HEK293 (cell line): Measurements from ENCODE around the gene DUT.

ENCODE experiments used
- GLI2 ChIP-seq: fragments of 450-650 bp; formaldehyde crosslinking; IDR thresholded peaks from 2 replicates; pipeline ENCODE4; 2017; ENCODE audit warnings: missing biosample characterization, missing genetic modification characterization, low read depth, borderline replicate concordance
- GLI4 ChIP-seq: fragments of 450-650 bp; formaldehyde crosslinking; IDR thresholded peaks from 2 replicates; pipeline ENCODE4 v1.5.1; 2016; ENCODE audit warnings: missing biosample characterization, missing genetic modification characterization
- KLF1 ChIP-seq: fragments of 450-650 bp; formaldehyde crosslinking; IDR thresholded peaks from 2 replicates; pipeline ENCODE4 v1.5.1; 2016; ENCODE audit warnings: missing biosample characterization, missing genetic modification characterization
- KLF7 ChIP-seq: fragments of 450-650 bp; formaldehyde crosslinking; IDR thresholded peaks from 2 replicates; pipeline ENCODE4 v1.5.1; 2016; ENCODE audit warnings: missing biosample characterization, missing genetic modification characterization, borderline replicate concordance
- SP3 ChIP-seq: fragments of 450-650 bp; formaldehyde crosslinking; IDR thresholded peaks from 2 replicates; pipeline ENCODE4 v1.5.1; 2016; ENCODE audit warnings: missing biosample characterization, missing genetic modification characterization
- ZIC2 ChIP-seq: fragments of 450-650 bp; formaldehyde crosslinking; IDR thresholded peaks from 2 replicates; pipeline ENCODE4 v1.5.1; 2016; ENCODE audit warnings: missing biosample characterization, missing genetic modification characterization
- ZNF274 ChIP-seq, 2 experiments: fragments of 200-500 bp in 1 of 2; fragments of 450-650 bp in 1 of 2; sonication (Bioruptor generic) in 1 of 2; formaldehyde crosslinking in 1 of 2; IDR thresholded peaks; 2 replicates each; pipeline versions ENCODE4 v1.5.1 to v1.6.1; 2014 to 2016; ENCODE audit warnings: borderline replicate concordance in 1 of 2, inconsistent platforms in 1 of 2, low read length in 1 of 2, missing biosample characterization in 1 of 2, missing genetic modification characterization in 1 of 2
- ZNF341 ChIP-seq: fragments of 450-650 bp; formaldehyde crosslinking; IDR thresholded peaks from 2 replicates; pipeline ENCODE4; 2016; ENCODE audit warnings: low read depth, missing biosample characterization, missing genetic modification characterization
- ZNF416 ChIP-seq: fragments of 450-650 bp; formaldehyde crosslinking; IDR thresholded peaks from 2 replicates; pipeline ENCODE4 v1.5.1; 2016; ENCODE audit warnings: missing biosample characterization, missing genetic modification characterization
- ZNF548 ChIP-seq: fragments of 450-650 bp; formaldehyde crosslinking; IDR thresholded peaks from 2 replicates; pipeline ENCODE4 v1.5.1; 2016; ENCODE audit warnings: missing biosample characterization, missing genetic modification characterization
- ZNF621 ChIP-seq: fragments of 450-650 bp; formaldehyde crosslinking; IDR thresholded peaks from 2 replicates; pipeline ENCODE4 v1.5.1; 2017; ENCODE audit warnings: missing biosample characterization, missing genetic modification characterization
- TF ChIP-seq, protein P1 (sequence below): fragments of 450-650 bp; formaldehyde crosslinking; IDR thresholded peaks from 2 replicates; pipeline ENCODE4 v1.5.1; 2016; ENCODE audit warnings: missing biosample characterization, missing genetic modification characterization
- TF ChIP-seq, protein P2 (sequence below): fragments of 450-650 bp; formaldehyde crosslinking; IDR thresholded peaks from 2 replicates; pipeline ENCODE4 v1.5.1; 2017; ENCODE audit warnings: missing biosample characterization, missing genetic modification characterization
- TF ChIP-seq, protein P3 (sequence below): fragments of 450-650 bp; formaldehyde crosslinking; IDR thresholded peaks from 2 replicates; pipeline ENCODE4 v1.5.1; 2016; ENCODE audit warnings: missing biosample characterization, missing genetic modification characterization
- TF ChIP-seq, protein P4 (sequence below): fragments of 450-650 bp; formaldehyde crosslinking; IDR thresholded peaks from 2 replicates; pipeline ENCODE4 v1.5.1; 2017; ENCODE audit warnings: missing biosample characterization, missing genetic modification characterization
- TF ChIP-seq, protein P5 (sequence below): fragments of 450-650 bp; formaldehyde crosslinking; IDR thresholded peaks from 2 replicates; pipeline ENCODE4 v1.5.1; 2016; ENCODE audit warnings: missing biosample characterization, missing genetic modification characterization, borderline replicate concordance
- TF ChIP-seq, protein P6 (sequence below): fragments of 450-650 bp; formaldehyde crosslinking; IDR thresholded peaks from 2 replicates; pipeline ENCODE4 v1.5.1; 2016; ENCODE audit warnings: missing biosample characterization, missing genetic modification characterization
- TF ChIP-seq, protein P7 (sequence below): fragments of 450-650 bp; formaldehyde crosslinking; IDR thresholded peaks from 2 replicates; pipeline ENCODE4 v1.5.1; 2016; ENCODE audit warnings: missing biosample characterization, missing genetic modification characterization
- TF ChIP-seq, protein P8 (sequence below): fragments of 450-650 bp; formaldehyde crosslinking; conservative IDR thresholded peaks from 2 replicates; pipeline ENCODE4 v1.5.1; 2016; ENCODE audit warnings: low read depth, missing biosample characterization, missing genetic modification characterization

Gene DUT

DNA sequence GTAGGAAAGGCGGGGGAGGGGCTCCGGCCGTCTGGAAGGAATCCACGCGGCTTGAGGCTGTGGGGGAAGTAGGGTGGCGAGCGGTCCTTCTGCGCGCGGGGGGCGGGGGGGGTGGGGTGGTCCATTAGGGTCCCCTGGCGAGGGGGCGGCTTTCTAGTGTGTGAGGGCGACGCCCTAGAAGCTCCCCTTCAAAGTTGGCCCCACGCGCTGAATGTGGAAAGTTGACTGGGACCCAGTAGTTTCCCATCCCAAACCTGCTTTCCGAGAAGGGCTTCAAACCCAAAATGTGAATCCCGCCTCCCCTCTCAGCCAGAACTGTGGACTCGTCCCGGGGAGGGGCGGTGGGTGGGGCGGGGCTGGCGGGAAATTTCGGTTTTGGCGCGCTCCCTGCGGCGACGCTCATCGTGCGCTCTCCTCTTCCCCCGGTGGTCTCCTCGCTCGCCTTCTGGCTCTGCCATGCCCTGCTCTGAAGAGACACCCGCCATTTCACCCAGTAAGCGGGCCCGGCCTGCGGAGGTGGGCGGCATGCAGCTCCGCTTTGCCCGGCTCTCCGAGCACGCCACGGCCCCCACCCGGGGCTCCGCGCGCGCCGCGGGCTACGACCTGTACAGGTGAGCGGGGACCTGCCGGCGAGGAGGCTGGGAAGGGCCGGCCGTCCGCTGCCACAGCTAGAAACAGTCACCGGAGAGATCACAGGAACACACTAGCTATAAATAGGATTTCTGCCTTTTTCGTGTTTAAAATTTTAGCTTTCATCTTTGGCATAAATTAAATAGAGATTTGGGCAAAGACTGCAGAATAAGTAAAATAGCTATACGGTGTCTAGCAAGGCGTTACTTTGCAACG, 790 bp downstream of the DUT start (continued):
- peak; percentile 87; the same call in 1 of the 2 replicates for TF ChIP-seq KLF7 (tag by site-specific recombination)
- TF ChIP-seq, protein P1, sequence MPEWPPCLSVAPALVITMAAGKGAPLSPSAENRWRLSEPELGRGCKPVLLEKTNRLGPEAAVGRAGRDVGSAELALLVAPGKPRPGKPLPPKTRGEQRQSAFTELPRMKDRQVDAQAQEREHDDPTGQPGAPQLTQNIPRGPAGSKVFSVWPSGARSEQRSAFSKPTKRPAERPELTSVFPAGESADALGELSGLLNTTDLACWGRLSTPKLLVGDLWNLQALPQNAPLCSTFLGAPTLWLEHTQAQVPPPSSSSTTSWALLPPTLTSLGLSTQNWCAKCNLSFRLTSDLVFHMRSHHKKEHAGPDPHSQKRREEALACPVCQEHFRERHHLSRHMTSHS = no peak
- no peak for TF ChIP-seq ZNF621 (tag by site-specific recombination)
- TF ChIP-seq, protein P2, sequence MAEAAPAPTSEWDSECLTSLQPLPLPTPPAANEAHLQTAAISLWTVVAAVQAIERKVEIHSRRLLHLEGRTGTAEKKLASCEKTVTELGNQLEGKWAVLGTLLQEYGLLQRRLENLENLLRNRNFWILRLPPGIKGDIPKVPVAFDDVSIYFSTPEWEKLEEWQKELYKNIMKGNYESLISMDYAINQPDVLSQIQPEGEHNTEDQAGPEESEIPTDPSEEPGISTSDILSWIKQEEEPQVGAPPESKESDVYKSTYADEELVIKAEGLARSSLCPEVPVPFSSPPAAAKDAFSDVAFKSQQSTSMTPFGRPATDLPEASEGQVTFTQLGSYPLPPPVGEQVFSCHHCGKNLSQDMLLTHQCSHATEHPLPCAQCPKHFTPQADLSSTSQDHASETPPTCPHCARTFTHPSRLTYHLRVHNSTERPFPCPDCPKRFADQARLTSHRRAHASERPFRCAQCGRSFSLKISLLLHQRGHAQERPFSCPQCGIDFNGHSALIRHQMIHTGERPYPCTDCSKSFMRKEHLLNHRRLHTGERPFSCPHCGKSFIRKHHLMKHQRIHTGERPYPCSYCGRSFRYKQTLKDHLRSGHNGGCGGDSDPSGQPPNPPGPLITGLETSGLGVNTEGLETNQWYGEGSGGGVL = no peak
- no peak for TF ChIP-seq GLI2 (tag by site-specific recombination)
- TF ChIP-seq GLI4 (tag by site-specific recombination) = no peak
- no peak for TF ChIP-seq ZNF548
- TF ChIP-seq, protein P3, sequence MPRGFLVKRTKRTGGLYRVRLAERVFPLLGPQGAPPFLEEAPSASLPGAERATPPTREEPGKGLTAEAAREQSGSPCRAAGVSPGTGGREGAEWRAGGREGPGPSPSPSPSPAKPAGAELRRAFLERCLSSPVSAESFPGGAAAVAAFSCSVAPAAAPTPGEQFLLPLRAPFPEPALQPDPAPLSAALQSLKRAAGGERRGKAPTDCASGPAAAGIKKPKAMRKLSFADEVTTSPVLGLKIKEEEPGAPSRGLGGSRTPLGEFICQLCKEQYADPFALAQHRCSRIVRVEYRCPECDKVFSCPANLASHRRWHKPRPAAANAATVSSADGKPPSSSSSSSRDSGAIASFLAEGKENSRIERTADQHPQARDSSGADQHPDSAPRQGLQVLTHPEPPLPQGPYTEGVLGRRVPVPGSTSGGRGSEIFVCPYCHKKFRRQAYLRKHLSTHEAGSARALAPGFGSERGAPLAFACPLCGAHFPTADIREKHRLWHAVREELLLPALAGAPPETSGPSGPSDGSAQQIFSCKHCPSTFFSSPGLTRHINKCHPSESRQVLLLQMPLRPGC (tag by site-specific recombination) = no peak
- TF ChIP-seq KLF1 (tag by site-specific recombination) = peak; percentile 72
- no peak for TF ChIP-seq ZNF274 (IDR thresholded peaks at IDR 0.05; ENCODE audit: low read length)
- TF ChIP-seq ZNF274 (tag by site-specific recombination; IDR thresholded peaks at IDR 0.05; ENCODE audit: borderline replicate concordance) = no peak
- peak; percentile 57 for TF ChIP-seq ZIC2 (tag by site-specific recombination)
- TF ChIP-seq, protein P4, sequence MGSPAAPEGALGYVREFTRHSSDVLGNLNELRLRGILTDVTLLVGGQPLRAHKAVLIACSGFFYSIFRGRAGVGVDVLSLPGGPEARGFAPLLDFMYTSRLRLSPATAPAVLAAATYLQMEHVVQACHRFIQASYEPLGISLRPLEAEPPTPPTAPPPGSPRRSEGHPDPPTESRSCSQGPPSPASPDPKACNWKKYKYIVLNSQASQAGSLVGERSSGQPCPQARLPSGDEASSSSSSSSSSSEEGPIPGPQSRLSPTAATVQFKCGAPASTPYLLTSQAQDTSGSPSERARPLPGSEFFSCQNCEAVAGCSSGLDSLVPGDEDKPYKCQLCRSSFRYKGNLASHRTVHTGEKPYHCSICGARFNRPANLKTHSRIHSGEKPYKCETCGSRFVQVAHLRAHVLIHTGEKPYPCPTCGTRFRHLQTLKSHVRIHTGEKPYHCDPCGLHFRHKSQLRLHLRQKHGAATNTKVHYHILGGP (tag by site-specific recombination) = no peak
- TF ChIP-seq, protein P5, sequence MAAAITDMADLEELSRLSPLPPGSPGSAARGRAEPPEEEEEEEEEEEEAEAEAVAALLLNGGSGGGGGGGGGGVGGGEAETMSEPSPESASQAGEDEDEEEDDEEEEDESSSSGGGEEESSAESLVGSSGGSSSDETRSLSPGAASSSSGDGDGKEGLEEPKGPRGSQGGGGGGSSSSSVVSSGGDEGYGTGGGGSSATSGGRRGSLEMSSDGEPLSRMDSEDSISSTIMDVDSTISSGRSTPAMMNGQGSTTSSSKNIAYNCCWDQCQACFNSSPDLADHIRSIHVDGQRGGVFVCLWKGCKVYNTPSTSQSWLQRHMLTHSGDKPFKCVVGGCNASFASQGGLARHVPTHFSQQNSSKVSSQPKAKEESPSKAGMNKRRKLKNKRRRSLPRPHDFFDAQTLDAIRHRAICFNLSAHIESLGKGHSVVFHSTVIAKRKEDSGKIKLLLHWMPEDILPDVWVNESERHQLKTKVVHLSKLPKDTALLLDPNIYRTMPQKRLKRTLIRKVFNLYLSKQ = no peak
- TF ChIP-seq, protein P6, sequence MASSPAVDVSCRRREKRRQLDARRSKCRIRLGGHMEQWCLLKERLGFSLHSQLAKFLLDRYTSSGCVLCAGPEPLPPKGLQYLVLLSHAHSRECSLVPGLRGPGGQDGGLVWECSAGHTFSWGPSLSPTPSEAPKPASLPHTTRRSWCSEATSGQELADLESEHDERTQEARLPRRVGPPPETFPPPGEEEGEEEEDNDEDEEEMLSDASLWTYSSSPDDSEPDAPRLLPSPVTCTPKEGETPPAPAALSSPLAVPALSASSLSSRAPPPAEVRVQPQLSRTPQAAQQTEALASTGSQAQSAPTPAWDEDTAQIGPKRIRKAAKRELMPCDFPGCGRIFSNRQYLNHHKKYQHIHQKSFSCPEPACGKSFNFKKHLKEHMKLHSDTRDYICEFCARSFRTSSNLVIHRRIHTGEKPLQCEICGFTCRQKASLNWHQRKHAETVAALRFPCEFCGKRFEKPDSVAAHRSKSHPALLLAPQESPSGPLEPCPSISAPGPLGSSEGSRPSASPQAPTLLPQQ = peak; percentile 23; the same call in 1 of the 2 replicates
- TF ChIP-seq ZNF341 (tag by site-specific recombination) = no peak
- TF ChIP-seq SP3 (tag by site-specific recombination) = peak; percentile 77
- TF ChIP-seq, protein P7, sequence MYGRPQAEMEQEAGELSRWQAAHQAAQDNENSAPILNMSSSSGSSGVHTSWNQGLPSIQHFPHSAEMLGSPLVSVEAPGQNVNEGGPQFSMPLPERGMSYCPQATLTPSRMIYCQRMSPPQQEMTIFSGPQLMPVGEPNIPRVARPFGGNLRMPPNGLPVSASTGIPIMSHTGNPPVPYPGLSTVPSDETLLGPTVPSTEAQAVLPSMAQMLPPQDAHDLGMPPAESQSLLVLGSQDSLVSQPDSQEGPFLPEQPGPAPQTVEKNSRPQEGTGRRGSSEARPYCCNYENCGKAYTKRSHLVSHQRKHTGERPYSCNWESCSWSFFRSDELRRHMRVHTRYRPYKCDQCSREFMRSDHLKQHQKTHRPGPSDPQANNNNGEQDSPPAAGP (tag by site-specific recombination) = peak; percentile 41; the same call in 1 of the 2 replicates
- TF ChIP-seq, protein P8, sequence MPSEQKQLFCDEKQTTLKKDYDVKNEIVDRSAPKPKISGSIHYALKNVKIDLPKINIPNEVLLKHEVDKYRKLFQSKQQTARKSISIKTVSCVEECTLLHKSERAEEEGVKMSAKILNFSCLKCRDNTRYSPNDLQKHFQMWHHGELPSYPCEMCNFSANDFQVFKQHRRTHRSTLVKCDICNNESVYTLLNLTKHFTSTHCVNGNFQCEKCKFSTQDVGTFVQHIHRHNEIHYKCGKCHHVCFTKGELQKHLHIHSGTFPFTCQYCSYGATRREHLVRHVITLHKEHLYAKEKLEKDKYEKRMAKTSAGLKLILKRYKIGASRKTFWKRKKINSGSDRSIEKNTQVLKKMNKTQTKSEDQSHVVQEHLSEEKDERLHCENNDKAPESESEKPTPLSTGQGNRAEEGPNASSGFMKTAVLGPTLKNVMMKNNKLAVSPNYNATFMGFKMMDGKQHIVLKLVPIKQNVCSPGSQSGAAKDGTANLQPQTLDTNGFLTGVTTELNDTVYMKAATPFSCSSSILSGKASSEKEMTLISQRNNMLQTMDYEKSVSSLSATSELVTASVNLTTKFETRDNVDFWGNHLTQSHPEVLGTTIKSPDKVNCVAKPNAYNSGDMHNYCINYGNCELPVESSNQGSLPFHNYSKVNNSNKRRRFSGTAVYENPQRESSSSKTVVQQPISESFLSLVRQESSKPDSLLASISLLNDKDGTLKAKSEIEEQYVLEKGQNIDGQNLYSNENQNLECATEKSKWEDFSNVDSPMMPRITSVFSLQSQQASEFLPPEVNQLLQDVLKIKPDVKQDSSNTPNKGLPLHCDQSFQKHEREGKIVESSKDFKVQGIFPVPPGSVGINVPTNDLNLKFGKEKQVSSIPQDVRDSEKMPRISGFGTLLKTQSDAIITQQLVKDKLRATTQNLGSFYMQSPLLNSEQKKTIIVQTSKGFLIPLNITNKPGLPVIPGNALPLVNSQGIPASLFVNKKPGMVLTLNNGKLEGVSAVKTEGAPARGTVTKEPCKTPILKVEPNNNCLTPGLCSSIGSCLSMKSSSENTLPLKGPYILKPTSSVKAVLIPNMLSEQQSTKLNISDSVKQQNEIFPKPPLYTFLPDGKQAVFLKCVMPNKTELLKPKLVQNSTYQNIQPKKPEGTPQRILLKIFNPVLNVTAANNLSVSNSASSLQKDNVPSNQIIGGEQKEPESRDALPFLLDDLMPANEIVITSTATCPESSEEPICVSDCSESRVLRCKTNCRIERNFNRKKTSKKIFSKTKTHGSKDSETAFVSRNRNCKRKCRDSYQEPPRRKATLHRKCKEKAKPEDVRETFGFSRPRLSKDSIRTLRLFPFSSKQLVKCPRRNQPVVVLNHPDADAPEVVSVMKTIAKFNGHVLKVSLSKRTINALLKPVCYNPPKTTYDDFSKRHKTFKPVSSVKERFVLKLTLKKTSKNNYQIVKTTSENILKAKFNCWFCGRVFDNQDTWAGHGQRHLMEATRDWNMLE (tag by site-specific recombination) = no peak
- TF ChIP-seq ZNF416 (tag by site-specific recombination) = no peak
- TF ChIP-seq, all 188 proteins: peak for 26
